WTC11 (cell line): ENCODE results near the gene PNPO. TPM values are rescaled to one million over a fixed set of nuclear protein-coding genes. Genes with fewer than 3 reads are reported as not detected.

Source experiments
- ATAC-seq: fragments of 200-7000 bp; cut with Tn5 transposase; 2 replicates; pipeline ENCODE4 v1.10.0; 2021; ENCODE audit warnings: mild to moderate bottlenecking, moderate library complexity
- CTCF ChIA-PET: fragments of 300-600 bp; sonication (Branson Sonifier 250); formaldehyde crosslinking; loops from one replicate; lab custom pipeline; 2021; ENCODE audit warnings: antibody characterized with exemption; lab: Charles Lee
- POLR2A ChIA-PET: fragments of 350-600 bp; sonication (Branson Sonifier 250); formaldehyde crosslinking; loops from one replicate; lab custom pipeline; 2021; ENCODE audit warnings: antibody characterized with exemption; lab: Charles Lee
- DNase-seq: peaks from one replicate; pipeline ENCODE4 v3.0.0; 2021; ENCODE audit warnings: low spot score
- H3K27ac Mint-ChIP-seq: 2 replicates; pipeline ENCODE4 v1.8.0; 2021; ENCODE audit warnings: mixed read lengths
- H3K27me3 Mint-ChIP-seq: 2 replicates; pipeline ENCODE4 v1.8.0; 2021; ENCODE audit warnings: low read depth, mild to moderate bottlenecking, moderate library complexity, mixed read lengths
- H3K36me3 Mint-ChIP-seq: 2 replicates; pipeline ENCODE4 v1.8.0; 2021; ENCODE audit warnings: mixed read lengths
- H3K4me1 Mint-ChIP-seq: 2 replicates; pipeline ENCODE4 v1.8.0; 2022; ENCODE audit warnings: mixed read lengths
- H3K4me3 Mint-ChIP-seq: 2 replicates; pipeline ENCODE4 v1.8.0; 2021; ENCODE audit warnings: mild to moderate bottlenecking, moderate library complexity, mixed read lengths
- H3K9me3 Mint-ChIP-seq: 2 replicates; pipeline ENCODE4 v1.8.0; 2021; ENCODE audit warnings: mixed read lengths
- ATF1 ChIP-seq: sonication (generic); formaldehyde crosslinking; IDR thresholded peaks from 2 replicates; pipeline ENCODE4 v1.8.1; 2023; ENCODE audit warnings: mild to moderate bottlenecking, moderate library complexity, missing genetic modification reagents
- CREB1 ChIP-seq: sonication (generic); formaldehyde crosslinking; IDR thresholded peaks from 2 replicates; pipeline ENCODE4 v1.8.0; 2023; ENCODE audit warnings: mild to moderate bottlenecking, missing genetic modification reagents
- E2F1 ChIP-seq: sonication (generic); formaldehyde crosslinking; IDR thresholded peaks from 2 replicates; pipeline ENCODE4 v1.8.0; 2022; ENCODE audit warnings: mild to moderate bottlenecking, missing genetic modification reagents
- FOXK1 ChIP-seq: sonication (generic); formaldehyde crosslinking; IDR thresholded peaks from 2 replicates; pipeline ENCODE4 v1.8.0; 2022; ENCODE audit warnings: mild to moderate bottlenecking, moderate library complexity, missing genetic modification reagents
- GRHL2 ChIP-seq: fragments of 250-450 bp; sonication (Bioruptor Pico); IDR thresholded peaks from 2 replicates; pipeline ENCODE4 v1.8.0; 2022; ENCODE audit warnings: mild to moderate bottlenecking, moderate library complexity; ENCODE audit not compliant: insufficient replicate concordance, severe bottlenecking
- JUN ChIP-seq: sonication (generic); formaldehyde crosslinking; IDR thresholded peaks from 2 replicates; pipeline ENCODE4 v1.8.0; 2023; ENCODE audit warnings: mild to moderate bottlenecking, missing genetic modification reagents
- MXD4 ChIP-seq: fragments of 250-450 bp; sonication (Bioruptor Pico); IDR thresholded peaks from 2 replicates; pipeline ENCODE4 v1.8.0; 2021; ENCODE audit warnings: mild to moderate bottlenecking, moderate library complexity, borderline replicate concordance
- NFATC4 ChIP-seq: fragments of 250-450 bp; sonication (Bioruptor Pico); IDR thresholded peaks from 2 replicates; pipeline ENCODE4 v1.9.0; 2021; ENCODE audit warnings: mild to moderate bottlenecking
- OVOL2 ChIP-seq: fragments of 250-450 bp; sonication (Bioruptor Pico); IDR thresholded peaks from 2 replicates; pipeline ENCODE4 v1.9.0; 2021; ENCODE audit warnings: mild to moderate bottlenecking, borderline replicate concordance
- RELA ChIP-seq: sonication (generic); formaldehyde crosslinking; IDR thresholded peaks from 2 replicates; pipeline ENCODE4 v1.8.1; 2022; ENCODE audit warnings: missing genetic modification reagents, mild to moderate bottlenecking, borderline replicate concordance
- SMAD3 ChIP-seq: sonication (generic); formaldehyde crosslinking; IDR thresholded peaks from 2 replicates; pipeline ENCODE4 v1.8.0; 2022; ENCODE audit warnings: missing genetic modification reagents, mild to moderate bottlenecking, borderline replicate concordance
- USF2 ChIP-seq: sonication (generic); formaldehyde crosslinking; IDR thresholded peaks from 2 replicates; pipeline ENCODE4 v1.8.1; 2023; ENCODE audit warnings: mild to moderate bottlenecking, missing genetic modification reagents, moderate library complexity
- ZNF138 ChIP-seq: sonication (generic); formaldehyde crosslinking; conservative IDR thresholded peaks from 2 replicates; pipeline ENCODE4 v1.8.1; 2022; ENCODE audit warnings: mild to moderate bottlenecking, moderate library complexity, missing genetic modification reagents
- ZNF281 ChIP-seq: sonication (generic); formaldehyde crosslinking; IDR thresholded peaks from 2 replicates; pipeline ENCODE4 v1.8.0; 2023; ENCODE audit warnings: mild to moderate bottlenecking, missing genetic modification reagents
- ZNF423 ChIP-seq: fragments of 250-450 bp; sonication (Bioruptor Pico); IDR thresholded peaks from 2 replicates; pipeline ENCODE4 v2.1.2; 2022; ENCODE audit warnings: mild to moderate bottlenecking, moderate library complexity
- ZNF425 ChIP-seq: fragments of 250-450 bp; sonication (Bioruptor Pico); conservative IDR thresholded peaks from 2 replicates; pipeline ENCODE4 v1.9.0; 2021; ENCODE audit warnings: mild to moderate bottlenecking
- ZNF512 ChIP-seq: sonication (generic); formaldehyde crosslinking; IDR thresholded peaks from 2 replicates; pipeline ENCODE4 v1.8.1; 2022; ENCODE audit warnings: missing genetic modification reagents, borderline replicate concordance
- ZNF532 ChIP-seq: fragments of 250-450 bp; sonication (Bioruptor Pico); IDR thresholded peaks from 2 replicates; pipeline ENCODE4 v1.9.0; 2021; ENCODE audit warnings: mild to moderate bottlenecking, borderline replicate concordance
- ZSCAN18 ChIP-seq: fragments of 250-450 bp; sonication (Bioruptor Pico); IDR thresholded peaks from 2 replicates; pipeline ENCODE4 v2.1.2; 2022; ENCODE audit warnings: mild to moderate bottlenecking, moderate library complexity
- total RNA-seq: library from RNA; stranded (reverse); gene quantifications from 3 replicates; pipeline ENCODE4 v1.2.3, GENCODE V29; 2021

Gene PNPO
- total RNA-seq, 1 experiment from 2014 or later: 12.2 TPM

GRCh38 chr17:47961406-47961805 lies 20.0 kb downstream of the PNPO start (continued):
- TF ChIP-seq OVOL2 (CRISPR knock-in tag): no peak
- TF ChIP-seq SMAD3: no peak
- TF ChIP-seq MXD4 (CRISPR knock-in tag): no peak
- TF ChIP-seq ZNF425 (CRISPR knock-in tag): no peak
- TF ChIP-seq ZNF512 (CRISPR knock-in tag): no peak
- TF ChIP-seq ZNF423: no peak
- TF ChIP-seq FOXK1 (CRISPR knock-in tag): no peak

- Mint-ChIP-seq H3K4me1 (peaks cover 15% of the 10 kb centered on the region), H3K4me3 (no peak overlapping the region), H3K36me3 (no peaks in the 10 kb centered on the region), H3K9me3 (peaks cover 10% of the 10 kb centered on the region), H3K27ac (no peak overlapping the region)
- POLR2A ChIA-PET: no interaction called here
- no peak for ATAC-seq
- CTCF ChIA-PET: no interaction called here
- no peak for DNase-seq
- TF ChIP-seq USF2 (peak; percentile 43; the same call in 1 of the 2 replicates), NFATC4 (CRISPR knock-in tag) (no peak)
- TF ChIP-seq, all 79 proteins: peak for 1
- peaks cover 33% of the 10 kb centered on the region for H3K27me3 Mint-ChIP-seq
These were observed 21.5 kb downstream of the PNPO start for GRCh38 chr17:47962901-47963300.

GRCh38 chr17:47964856-47965255 lies 23.5 kb downstream of the PNPO start:
- Mint-ChIP-seq H3K36me3 (no peaks in the 10 kb centered on the region), H3K27ac (no peak overlapping the region), H3K4me3 (no peak overlapping the region), H3K9me3 (peaks cover 10% of the 10 kb centered on the region), H3K4me1 (peaks cover 2% of the 10 kb centered on the region; the same call in 1 of the 2 replicates), H3K27me3 (peaks cover 26% of the 10 kb centered on the region)
- DNase-seq (no peak), ATAC-seq (no peak)
- POLR2A ChIA-PET: no interaction called here
- CTCF ChIA-PET: no interaction called here
- TF ChIP-seq ZNF138 (CRISPR knock-in tag) (no peak), ZSCAN18 (no peak), ZNF281 (CRISPR knock-in tag) (no peak), JUN (CRISPR knock-in tag) (no peak), GRHL2 (no peak), E2F1 (CRISPR knock-in tag) (no peak), ATF1 (CRISPR knock-in tag) (no peak), CREB1 (CRISPR knock-in tag) (no peak), ZNF532 (CRISPR knock-in tag) (no peak), MXD4 (CRISPR knock-in tag) (no peak), RELA (CRISPR knock-in tag) (no peak)
